ENCODE measurements around the gene RNF17.

GRCh38 chr13:24877531-24877930, 113.6 kb downstream of the RNF17 start:
- TF ChIP-seq, protein P1, sequence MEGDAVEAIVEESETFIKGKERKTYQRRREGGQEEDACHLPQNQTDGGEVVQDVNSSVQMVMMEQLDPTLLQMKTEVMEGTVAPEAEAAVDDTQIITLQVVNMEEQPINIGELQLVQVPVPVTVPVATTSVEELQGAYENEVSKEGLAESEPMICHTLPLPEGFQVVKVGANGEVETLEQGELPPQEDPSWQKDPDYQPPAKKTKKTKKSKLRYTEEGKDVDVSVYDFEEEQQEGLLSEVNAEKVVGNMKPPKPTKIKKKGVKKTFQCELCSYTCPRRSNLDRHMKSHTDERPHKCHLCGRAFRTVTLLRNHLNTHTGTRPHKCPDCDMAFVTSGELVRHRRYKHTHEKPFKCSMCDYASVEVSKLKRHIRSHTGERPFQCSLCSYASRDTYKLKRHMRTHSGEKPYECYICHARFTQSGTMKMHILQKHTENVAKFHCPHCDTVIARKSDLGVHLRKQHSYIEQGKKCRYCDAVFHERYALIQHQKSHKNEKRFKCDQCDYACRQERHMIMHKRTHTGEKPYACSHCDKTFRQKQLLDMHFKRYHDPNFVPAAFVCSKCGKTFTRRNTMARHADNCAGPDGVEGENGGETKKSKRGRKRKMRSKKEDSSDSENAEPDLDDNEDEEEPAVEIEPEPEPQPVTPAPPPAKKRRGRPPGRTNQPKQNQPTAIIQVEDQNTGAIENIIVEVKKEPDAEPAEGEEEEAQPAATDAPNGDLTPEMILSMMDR (IDR thresholded peaks at IDR 0.05 in 4 of 5, conservative IDR thresholded peaks at IDR 0.05 in 1 of 5), result no peak
- TF ChIP-seq POLR2A (IDR thresholded peaks at IDR 0.05), result no peak

All from gastrocnemius medialis (tissue), 4 donors.